Keratinocyte (primary cell): Measurements from ENCODE around the gene TMPRSS13. TPM values are rescaled to one million over a fixed set of nuclear protein-coding genes. Genes with fewer than 3 reads are reported as not detected.

Source experiments
- DNase-seq: peaks from one replicate; pipeline ENCODE4 v3.0.0-alpha.2; 2011; ENCODE audit warnings: low read depth, missing footprints, low spot score
- FAIRE-seq: peaks from 2 replicates; lab custom pipeline; 2011; peaks lifted over from hg19 to GRCh38; lab: Jason Lieb, UNC
- H2AFZ ChIP-seq: 2 replicates; pipeline ENCODE4 v1.6.0; 2012; ENCODE audit warnings: low read length, control low read depth, inconsistent platforms; ENCODE audit not compliant: control insufficient read depth
- H3K27ac ChIP-seq: 2 replicates; pipeline ENCODE4 v1.5.1; 2011; ENCODE audit warnings: low read length; ENCODE audit not compliant: control insufficient read depth, insufficient read depth
- H3K27me3 ChIP-seq: 3 replicates; pipeline ENCODE4 v1.6.0; 2011; ENCODE audit warnings: low read length; ENCODE audit not compliant: control insufficient read depth, insufficient read depth; ENCODE audit errors: extremely low read depth
- H3K36me3 ChIP-seq, 2 experiments: 2 replicates in 1 of 2; 3 replicates in 1 of 2; pipeline ENCODE4 v1.5.1; 2011; ENCODE audit warnings: low read length in 2 of 2, mild to moderate bottlenecking in 1 of 2; ENCODE audit not compliant: control insufficient read depth in 2 of 2, insufficient read depth in 2 of 2; ENCODE audit errors: extremely low read depth in 1 of 2
- H3K4me1 ChIP-seq: 3 replicates; pipeline ENCODE4 v1.5.1; 2011; ENCODE audit warnings: low read length; ENCODE audit not compliant: control insufficient read depth, insufficient read depth; ENCODE audit errors: extremely low read depth
- H3K4me2 ChIP-seq: 3 replicates; pipeline ENCODE4 v1.6.0; 2011; ENCODE audit warnings: low read depth, low read length; ENCODE audit not compliant: control insufficient read depth, insufficient read depth; ENCODE audit errors: extremely low read depth
- H3K4me3 ChIP-seq, 3 experiments: fragments of 200-600 bp in 1 of 3; sonication (generic) in 1 of 3; 2 replicates in 2 of 3; 3 replicates in 1 of 3; pipeline ENCODE4 v1.5.1; 2011 to 2016; ENCODE audit warnings: low read length in 3 of 3, mild to moderate bottlenecking in 3 of 3, control low read depth in 2 of 3, inconsistent platforms in 1 of 3, low read depth in 1 of 3, mixed read lengths in 1 of 3, mixed run types in 1 of 3, moderate library complexity in 1 of 3; ENCODE audit not compliant: control insufficient read depth in 2 of 3, insufficient read depth in 2 of 3; ENCODE audit errors: extremely low read depth in 1 of 3
- H3K79me2 ChIP-seq: 2 replicates; pipeline ENCODE4 v1.6.0; 2012; ENCODE audit warnings: low read length; ENCODE audit not compliant: control insufficient read depth, insufficient read depth
- H3K9ac ChIP-seq: 3 replicates; pipeline ENCODE4 v1.6.0; 2011; ENCODE audit warnings: low read length; ENCODE audit not compliant: control insufficient read depth, insufficient read depth; ENCODE audit errors: extremely low read depth
- H3K9me1 ChIP-seq: 3 replicates; pipeline ENCODE4 v1.6.0; 2011; ENCODE audit warnings: low read length; ENCODE audit not compliant: control insufficient read depth, insufficient read depth; ENCODE audit errors: extremely low read depth
- H3K9me3 ChIP-seq: 2 replicates; pipeline ENCODE4 v1.5.1; 2012; ENCODE audit warnings: low read depth, low read length; ENCODE audit not compliant: control insufficient read depth
- H4K20me1 ChIP-seq: 3 replicates; pipeline ENCODE4 v1.6.0; 2011; ENCODE audit warnings: low read length; ENCODE audit not compliant: control insufficient read depth, insufficient read depth; ENCODE audit errors: extremely low read depth
- EZH2 ChIP-seq: IDR thresholded peaks from one replicate; pipeline ENCODE4 v1.6.1; 2012; ENCODE audit warnings: inconsistent platforms, mild to moderate bottlenecking, low read length, moderate library complexity
- dilution Hi-C: fragments of 300-500 bp; cut with MboI; formaldehyde crosslinking; loops from one replicate; pipeline ENCODE4 v1.7.0; 2020; ENCODE audit warnings: low sequenced_read_pairs; ENCODE audit not compliant: extremely low pct_ligation_motif_present
- polyA plus RNA-seq, 5 experiments: library from polyadenylated mRNA; depleted of rRNA in 3 of 5; stranded (reverse) in 3 of 5; stranded (forward) in 1 of 5; unstranded in 1 of 5; fragments of >200 nt; gene quantifications; 1 replicate in 1 of 5; 2 replicates in 3 of 5; 3 replicates in 1 of 5; pipeline versions ENCODE4 v1.2.1 to v1.2.3, GENCODE V29; 2011 to 2012; ENCODE audit warnings: missing spikeins in 2 of 5, low read depth in 1 of 5, low replicate concordance in 1 of 5
- TF ChIP-seq, protein P1 (sequence below), 3 experiments: IDR thresholded peaks in 1 of 3; conservative IDR thresholded peaks in 1 of 3; optimal IDR thresholded peaks in 1 of 3; 2 replicates in 2 of 3; 3 replicates in 1 of 3; pipeline versions ENCODE3 to v1.5.1; 2011; ENCODE audit warnings: low read length in 3 of 3, mild to moderate bottlenecking in 3 of 3, moderate library complexity in 2 of 3, control low read depth in 1 of 3, inconsistent platforms in 1 of 3; ENCODE audit not compliant: insufficient read depth in 2 of 3; ENCODE audit errors: extremely low read depth in 1 of 3

TMPRSS13 gene
- polyA plus RNA-seq, 1 donor (not counting 4 experiments of a cell fraction or from before 2014, with no cell fraction given), result 1.8 TPM

- H3K4me3 ChIP-seq, result no peak overlapping the region
- H4K20me1 ChIP-seq, result no peaks in the 10 kb centered on the region
- H3K79me2 ChIP-seq, result no peaks in the 10 kb centered on the region
- H3K4me1 ChIP-seq, result no peaks in the 10 kb centered on the region
- H3K36me3 ChIP-seq, result no peaks in the 10 kb centered on the region
- dilution Hi-C loops, result no loop called here
- H2AFZ ChIP-seq, result no peak overlapping the region
- FAIRE-seq (no peak), DNase-seq (no peak)
- no peak overlapping the region for H3K4me2 ChIP-seq
- no peak overlapping the region for H3K9ac ChIP-seq
- TF ChIP-seq, protein P1, sequence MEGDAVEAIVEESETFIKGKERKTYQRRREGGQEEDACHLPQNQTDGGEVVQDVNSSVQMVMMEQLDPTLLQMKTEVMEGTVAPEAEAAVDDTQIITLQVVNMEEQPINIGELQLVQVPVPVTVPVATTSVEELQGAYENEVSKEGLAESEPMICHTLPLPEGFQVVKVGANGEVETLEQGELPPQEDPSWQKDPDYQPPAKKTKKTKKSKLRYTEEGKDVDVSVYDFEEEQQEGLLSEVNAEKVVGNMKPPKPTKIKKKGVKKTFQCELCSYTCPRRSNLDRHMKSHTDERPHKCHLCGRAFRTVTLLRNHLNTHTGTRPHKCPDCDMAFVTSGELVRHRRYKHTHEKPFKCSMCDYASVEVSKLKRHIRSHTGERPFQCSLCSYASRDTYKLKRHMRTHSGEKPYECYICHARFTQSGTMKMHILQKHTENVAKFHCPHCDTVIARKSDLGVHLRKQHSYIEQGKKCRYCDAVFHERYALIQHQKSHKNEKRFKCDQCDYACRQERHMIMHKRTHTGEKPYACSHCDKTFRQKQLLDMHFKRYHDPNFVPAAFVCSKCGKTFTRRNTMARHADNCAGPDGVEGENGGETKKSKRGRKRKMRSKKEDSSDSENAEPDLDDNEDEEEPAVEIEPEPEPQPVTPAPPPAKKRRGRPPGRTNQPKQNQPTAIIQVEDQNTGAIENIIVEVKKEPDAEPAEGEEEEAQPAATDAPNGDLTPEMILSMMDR (optimal IDR thresholded peaks at IDR 0.05 in 1 of 3, IDR thresholded peaks at IDR 0.05 in 1 of 3, conservative IDR thresholded peaks at IDR 0.05 in 1 of 3; ENCODE audit: extremely low read depth in 1 of 3, insufficient read depth in 2 of 3, low read length in 3 of 3), result no peak
- TF ChIP-seq EZH2, result no peak
- no peaks in the 10 kb centered on the region for H3K9me1 ChIP-seq
- no peak overlapping the region for H3K27ac ChIP-seq
- no peaks in the 10 kb centered on the region for H3K9me3 ChIP-seq
- peaks cover 6% of the 10 kb centered on the region for H3K27me3 ChIP-seq
Observed at GRCh38 chr11:117862753-117863152, 66.4 kb downstream of the TMPRSS13 start.

GRCh38 chr11:117862019-117862725 is 67.0 kb downstream of the TMPRSS13 start:
- TF ChIP-seq, protein P1 (optimal IDR thresholded peaks at IDR 0.05 in 1 of 3, IDR thresholded peaks at IDR 0.05 in 1 of 3, conservative IDR thresholded peaks at IDR 0.05 in 1 of 3; ENCODE audit: extremely low read depth in 1 of 3, insufficient read depth in 2 of 3, low read length in 3 of 3), result no peak
- no peak for TF ChIP-seq EZH2
- H2AFZ ChIP-seq, result no peak overlapping the region
- H3K79me2 ChIP-seq, result no peaks in the 10 kb centered on the region
- no peak for FAIRE-seq
- no peak overlapping the region for H3K4me3 ChIP-seq
- no peak for DNase-seq
- H3K27ac ChIP-seq, result no peak overlapping the region
- no peaks in the 10 kb centered on the region for H3K36me3 ChIP-seq
- H3K4me1 ChIP-seq, result no peaks in the 10 kb centered on the region
- H3K9me3 ChIP-seq, result no peaks in the 10 kb centered on the region
- no peaks in the 10 kb centered on the region for H4K20me1 ChIP-seq
- H3K4me2 ChIP-seq, result no peak overlapping the region
- peaks cover 6% of the 10 kb centered on the region for H3K27me3 ChIP-seq
- H3K9me1 ChIP-seq, result no peaks in the 10 kb centered on the region
- dilution Hi-C loops, result no loop called here
- H3K9ac ChIP-seq, result no peak overlapping the region
